K562 (cell line): Measurements from ENCODE around the gene LDLRAD3. TPM values are rescaled to one million over a fixed set of nuclear protein-coding genes. Genes with fewer than 3 reads are reported as not detected.

Source experiments
- ATAC-seq: fragments of 200-7000 bp; cut with Tn5 transposase; 3 replicates; pipeline ENCODE4 v1.9.1; 2020; ENCODE audit warnings: moderate library complexity
- BruUV-seq: library from RNA; stranded (reverse); fragments of 400-500 nt; replicated peaks from 2 replicates; lab custom pipeline; 2021; lab: Mats Ljungman, UMichigan
- CTCF ChIA-PET: fragments of 300-600 bp; formaldehyde crosslinking; extraction: SDS; loops from one replicate; lab custom pipeline; 2021; ENCODE audit warnings: low intra/inter-chr PET ratio; lab: Yijun Ruan, JAX
- POLR2A ChIA-PET: fragments of 300-600, 350-650 bp; sonication (Branson Sonifier 250); formaldehyde crosslinking; extraction: SDS; loops from one replicate; lab custom pipeline; 2021; ENCODE audit warnings: antibody characterized with exemption, inconsistent platforms; lab: Yijun Ruan, JAX
- DNase-seq, 4 experiments: peaks; one replicate each; pipeline versions ENCODE4 v3.0.0 to v3.0.0-alpha.2; 2011 to 2018; ENCODE audit warnings: low spot score in 3 of 4, mixed read lengths in 3 of 4; ENCODE audit errors: extremely low read depth in 1 of 4
- FAIRE-seq: peaks from 2 replicates; lab custom pipeline; 2011; peaks lifted over from hg19 to GRCh38; lab: Jason Lieb, UNC
- H2AFZ ChIP-seq: 2 replicates; pipeline ENCODE4 v1.6.0; 2011; ENCODE audit warnings: low read depth, low read length, control low read depth, inconsistent platforms
- H3K27ac ChIP-seq: fragments of 200-600 bp; 3 replicates; pipeline ENCODE4 v1.8.0; 2011; ENCODE audit warnings: low read depth, mild to moderate bottlenecking, control low read depth, inconsistent platforms, low read length, moderate library complexity, mixed read lengths; ENCODE audit errors: extremely low read depth
- H3K27me3 ChIP-seq, 2 experiments: fragments of 300-600 bp in 1 of 2; 2 replicates in 1 of 2; 3 replicates in 1 of 2; pipeline versions ENCODE4 v1.6.0 to v1.8.0; 2011; ENCODE audit warnings: inconsistent platforms in 2 of 2, low read length in 2 of 2, mild to moderate bottlenecking in 1 of 2, mixed read lengths in 1 of 2, moderate library complexity in 1 of 2; ENCODE audit not compliant: control insufficient read depth in 2 of 2, insufficient read depth in 2 of 2
- H3K36me3 ChIP-seq: fragments of 300-600 bp; 3 replicates; pipeline ENCODE4 v1.8.0; 2011; ENCODE audit warnings: mild to moderate bottlenecking, low read length, inconsistent platforms; ENCODE audit not compliant: control insufficient read depth, insufficient read depth
- H3K4me1 ChIP-seq, 2 experiments: fragments of 200-600 bp in 1 of 2; replicated peaks in 1 of 2; 2 replicates in 1 of 2; 3 replicates in 1 of 2; pipeline versions ENCODE4 v1.5.1 to v1.8.0; 2011; ENCODE audit warnings: inconsistent platforms in 2 of 2, low read length in 2 of 2, mild to moderate bottlenecking in 1 of 2, mixed read lengths in 1 of 2, moderate library complexity in 1 of 2; ENCODE audit not compliant: control insufficient read depth in 2 of 2, insufficient read depth in 2 of 2
- H3K4me2 ChIP-seq: 2 replicates; pipeline ENCODE4 v1.6.1; 2011; ENCODE audit warnings: low read length, control low read depth, inconsistent platforms, mixed read lengths; ENCODE audit not compliant: insufficient read depth
- H3K4me3 ChIP-seq: fragments of 200-600 bp; sonication (generic), shearing (Covaris generic); 2 replicates; pipeline ENCODE4 v1.5.1; 2016; ENCODE audit warnings: control low read depth, inconsistent platforms
- H3K79me2 ChIP-seq: fragments of 200-600 bp; 3 replicates; pipeline ENCODE4 v1.8.0; 2011; ENCODE audit warnings: low read length, inconsistent platforms; ENCODE audit not compliant: control insufficient read depth, insufficient read depth
- H3K9ac ChIP-seq, 2 experiments: 2 replicates each; pipeline versions ENCODE4 v1.6.0 to v1.6.1; 2011; ENCODE audit warnings: low read depth in 2 of 2, low read length in 2 of 2, control low read depth in 1 of 2, inconsistent platforms in 1 of 2, mild to moderate bottlenecking in 1 of 2, mixed read lengths in 1 of 2; ENCODE audit not compliant: insufficient read depth in 1 of 2
- H3K9me1 ChIP-seq: one replicate; pipeline ENCODE4 v1.6.0; 2011; ENCODE audit warnings: inconsistent platforms, mild to moderate bottlenecking, low read length, moderate library complexity; ENCODE audit not compliant: control insufficient read depth, insufficient read depth
- H3K9me3 ChIP-seq: replicated peaks from 2 replicates; pipeline ENCODE4 v1.5.1; 2011; ENCODE audit warnings: low read depth, low read length, inconsistent platforms; ENCODE audit not compliant: control insufficient read depth, insufficient read depth
- H4K20me1 ChIP-seq: replicated peaks from 2 replicates; pipeline ENCODE4 v1.6.1; 2011; ENCODE audit warnings: low read length, inconsistent platforms, mixed read lengths; ENCODE audit not compliant: control insufficient read depth, insufficient read depth
- CTBP1 ChIP-seq: fragments of 450-650 bp; IDR thresholded peaks from 2 replicates; pipeline ENCODE4 v1.6.1; 2016; ENCODE audit warnings: borderline replicate concordance
- HCFC1 ChIP-seq: IDR thresholded peaks from 2 replicates; pipeline ENCODE4 v1.6.1; 2012; ENCODE audit warnings: low read depth, low read length, improper control_type of control experiment
- SAFB ChIP-seq: fragments of 200-400 bp; formaldehyde crosslinking; IDR thresholded peaks from 2 replicates; pipeline ENCODE4 v1.6.1; 2017; ENCODE audit warnings: low read depth, low read length, borderline replicate concordance
- whole genome bisulfite sequencing: fragments of 100-300 bp; shearing (Covaris generic); methylation state at CpG from one replicate; pipeline ENCODE4 v1.1.6; 2016; ENCODE audit warnings: low coverage, mixed read lengths; ENCODE audit not compliant: insufficient coverage; ENCODE audit errors: missing lambda C conversion rate; 5-methylcytosine and 5-hydroxymethylcytosine counted together
- in situ Hi-C: fragments of 300-500 bp; cut with MboI; formaldehyde crosslinking; loops from 4 replicates; pipeline ENCODE4 v1.15.0; 2018; ENCODE audit warnings: inconsistent platforms, mixed read lengths
- intact Hi-C: fragments of 100-400 bp; cut with micrococcal nuclease; formaldehyde crosslinking; loops from 2 replicates; pipeline ENCODE4 v1.14.2; 2022
- polyA plus RNA-seq, 8 experiments: library from polyadenylated mRNA; depleted of rRNA in 4 of 8; stranded (reverse) in 5 of 8; unstranded in 3 of 8; fragments of >200 nt; fragmentation: Nextera tagmentation in 2 of 8; fragmentation: Illumina TruSeq in 1 of 8; extraction: Ambion mirVana in 2 of 8; extraction: Trizol in 1 of 8; gene quantifications; 2 replicates each; pipeline versions ENCODE4 v1.2.1 to v1.2.3, GENCODE V29; 2011 to 2014; ENCODE audit warnings: inconsistent platforms in 1 of 8, missing spikeins in 1 of 8
- total RNA-seq, 7 experiments: library from RNA; depleted of rRNA in 6 of 7; stranded (reverse); fragments of >200 nt in 6 of 7; fragmentation: Illumina TruSeq in 2 of 7; extraction: Trizol in 2 of 7; gene quantifications; 2 replicates each; pipeline versions ENCODE4 v1.2.1 to v1.2.3, GENCODE V29; 2011 to 2021; ENCODE audit warnings: low replicate concordance in 1 of 7
- TF ChIP-seq, protein P1 (sequence below): IDR thresholded peaks from 3 replicates; pipeline ENCODE4 v1.6.1; 2011; ENCODE audit warnings: borderline replicate concordance, mild to moderate bottlenecking; ENCODE audit not compliant: insufficient read length, insufficient read depth
- TF ChIP-seq, protein P2 (sequence below), 2 experiments: fragments of 450-650 bp; formaldehyde crosslinking in 1 of 2; IDR thresholded peaks; 2 replicates each; pipeline versions ENCODE4 v1.4.0 to v1.6.1; 2014 to 2020; ENCODE audit warnings: mild to moderate bottlenecking in 2 of 2, borderline replicate concordance in 1 of 2, low read depth in 1 of 2

The LDLRAD3 gene
- total and polyA plus RNA-seq, 9 of the 15 experiments (the other 6 are each of a cell fraction or from before 2014, with no cell fraction given) = 0.73 to 7.2 (median 3.5) TPM

GRCh38 chr11:36241497-36241896, 297.6 kb downstream of the LDLRAD3 start:
- intact Hi-C loops (no loop called here), in situ Hi-C loops (no loop called here)
- Histone ChIP-seq H2AFZ (no peak overlapping the region), H3K36me3 (no peaks in the 10 kb centered on the region), H4K20me1 (no peaks in the 10 kb centered on the region; the same call in 1 of the 2 replicates), H3K9ac (no peak overlapping the region), H3K4me2 (no peak overlapping the region), H3K4me3 (no peak overlapping the region), H3K9me3 (no peaks in the 10 kb centered on the region), H3K4me1 (no peaks in the 10 kb centered on the region), H3K27ac (no peak overlapping the region), H3K79me2 (no peaks in the 10 kb centered on the region), H3K9me1 (no peaks in the 10 kb centered on the region), H3K27me3 (peaks cover 0 to 5% of the 10 kb centered on the region in 2 experiments; a peak in 1 of 5 replicates)
- POLR2A ChIA-PET = interaction anchor here (0.7 to 1.3 kb wide), 2 partner anchors 16 to 247 kb away, joined by 3 to 4 read pairs; no protein-coding TSS in a partner anchor
- no TSS peak for BruUV-seq
- TF ChIP-seq SAFB = no peak
- TF ChIP-seq, protein P1, sequence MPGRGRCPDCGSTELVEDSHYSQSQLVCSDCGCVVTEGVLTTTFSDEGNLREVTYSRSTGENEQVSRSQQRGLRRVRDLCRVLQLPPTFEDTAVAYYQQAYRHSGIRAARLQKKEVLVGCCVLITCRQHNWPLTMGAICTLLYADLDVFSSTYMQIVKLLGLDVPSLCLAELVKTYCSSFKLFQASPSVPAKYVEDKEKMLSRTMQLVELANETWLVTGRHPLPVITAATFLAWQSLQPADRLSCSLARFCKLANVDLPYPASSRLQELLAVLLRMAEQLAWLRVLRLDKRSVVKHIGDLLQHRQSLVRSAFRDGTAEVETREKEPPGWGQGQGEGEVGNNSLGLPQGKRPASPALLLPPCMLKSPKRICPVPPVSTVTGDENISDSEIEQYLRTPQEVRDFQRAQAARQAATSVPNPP = no peak
- TF ChIP-seq CTBP1 = 0 out of 2 replicates have a peak, but pooled peaks have one; percentile 12
- ATAC-seq (no peak), DNase-seq (no peak), FAIRE-seq (no peak)
- 0% methylated on average over 1 of the region's 1 CpG for WGBS
- CTCF ChIA-PET = no interaction called here

DNA sequence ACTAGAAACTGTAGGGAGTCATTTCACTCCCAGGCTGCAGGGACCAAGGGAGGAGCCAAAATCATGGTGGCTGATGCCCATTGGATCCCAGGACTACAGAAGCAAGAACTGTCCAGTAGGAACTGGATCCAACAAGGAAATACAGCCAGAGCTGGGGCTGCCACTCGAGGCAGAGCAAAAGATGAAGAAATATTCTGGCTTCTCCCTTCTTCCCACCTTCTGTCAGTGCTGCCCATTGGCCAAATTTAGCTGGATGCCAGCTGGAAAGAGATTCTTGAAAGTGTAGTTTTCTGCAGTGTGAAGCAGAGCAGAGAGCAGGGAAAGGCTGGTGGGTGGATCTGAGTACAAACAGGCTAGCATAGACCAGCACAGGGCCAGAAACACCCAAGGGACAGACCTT, 299.8 kb downstream of the LDLRAD3 start:
- Histone ChIP-seq H3K9me3 (no peaks in the 10 kb centered on the region), H3K27ac (no peak overlapping the region), H3K9ac (no peak overlapping the region), H3K4me3 (no peak overlapping the region), H3K4me2 (no peak overlapping the region), H3K9me1 (no peaks in the 10 kb centered on the region), H3K27me3 (peaks cover 2 to 5% of the 10 kb centered on the region in 2 experiments; a peak in 1 of 5 replicates), H3K79me2 (no peaks in the 10 kb centered on the region), H2AFZ (no peak overlapping the region), H4K20me1 (no peaks in the 10 kb centered on the region; the same call in 1 of the 2 replicates), H3K36me3 (no peaks in the 10 kb centered on the region), H3K4me1 (no peaks in the 10 kb centered on the region)
- WGBS = 0% methylated on average over 1 of the region's 1 CpG
- BruUV-seq = no TSS peak
- in situ Hi-C loops = no loop called here
- ChIA-PET POLR2A (no interaction called here), CTCF (no interaction called here)
- ATAC-seq = no peak
- intact Hi-C loops = no loop called here
- FAIRE-seq = no peak
- TF ChIP-seq, protein P2, sequence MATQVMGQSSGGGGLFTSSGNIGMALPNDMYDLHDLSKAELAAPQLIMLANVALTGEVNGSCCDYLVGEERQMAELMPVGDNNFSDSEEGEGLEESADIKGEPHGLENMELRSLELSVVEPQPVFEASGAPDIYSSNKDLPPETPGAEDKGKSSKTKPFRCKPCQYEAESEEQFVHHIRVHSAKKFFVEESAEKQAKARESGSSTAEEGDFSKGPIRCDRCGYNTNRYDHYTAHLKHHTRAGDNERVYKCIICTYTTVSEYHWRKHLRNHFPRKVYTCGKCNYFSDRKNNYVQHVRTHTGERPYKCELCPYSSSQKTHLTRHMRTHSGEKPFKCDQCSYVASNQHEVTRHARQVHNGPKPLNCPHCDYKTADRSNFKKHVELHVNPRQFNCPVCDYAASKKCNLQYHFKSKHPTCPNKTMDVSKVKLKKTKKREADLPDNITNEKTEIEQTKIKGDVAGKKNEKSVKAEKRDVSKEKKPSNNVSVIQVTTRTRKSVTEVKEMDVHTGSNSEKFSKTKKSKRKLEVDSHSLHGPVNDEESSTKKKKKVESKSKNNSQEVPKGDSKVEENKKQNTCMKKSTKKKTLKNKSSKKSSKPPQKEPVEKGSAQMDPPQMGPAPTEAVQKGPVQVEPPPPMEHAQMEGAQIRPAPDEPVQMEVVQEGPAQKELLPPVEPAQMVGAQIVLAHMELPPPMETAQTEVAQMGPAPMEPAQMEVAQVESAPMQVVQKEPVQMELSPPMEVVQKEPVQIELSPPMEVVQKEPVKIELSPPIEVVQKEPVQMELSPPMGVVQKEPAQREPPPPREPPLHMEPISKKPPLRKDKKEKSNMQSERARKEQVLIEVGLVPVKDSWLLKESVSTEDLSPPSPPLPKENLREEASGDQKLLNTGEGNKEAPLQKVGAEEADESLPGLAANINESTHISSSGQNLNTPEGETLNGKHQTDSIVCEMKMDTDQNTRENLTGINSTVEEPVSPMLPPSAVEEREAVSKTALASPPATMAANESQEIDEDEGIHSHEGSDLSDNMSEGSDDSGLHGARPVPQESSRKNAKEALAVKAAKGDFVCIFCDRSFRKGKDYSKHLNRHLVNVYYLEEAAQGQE (IDR thresholded peaks at IDR 0.05; ENCODE audit: borderline replicate concordance) = peak; percentile 41; the same call in 1 of the 2 replicates
- TF ChIP-seq, protein P2 (CRISPR knock-in tag; IDR thresholded peaks at IDR 0.05; ENCODE audit: low read depth) = no peak
- TF ChIP-seq HCFC1 = no peak
- no peak for DNase-seq
